Progenitor cell of endocrine pancreas (in vitro differentiated cells): ENCODE measurements around the gene EEF2KMT. TPM values are rescaled to one million over a fixed set of nuclear protein-coding genes. Genes with fewer than 3 reads are reported as not detected.
"Not testable (repeated sequence)": the region's sequence is repeated elsewhere in the genome, so short reads cannot be mapped to it uniquely, and the experiment has no call there.

Experiments
- DNase-seq: peaks from one replicate; pipeline ENCODE4 v3.0.0; 2021; ENCODE audit warnings: low spot score; ENCODE audit not compliant: unreplicated experiment
- H3K27ac Mint-ChIP-seq: 2 replicates; pipeline ENCODE4 v1.8.0; 2021; ENCODE audit warnings: mild to moderate bottlenecking, moderate library complexity, mixed read lengths
- H3K27me3 Mint-ChIP-seq: 2 replicates; pipeline ENCODE4 v1.8.0; 2021; ENCODE audit warnings: mixed read lengths
- H3K36me3 Mint-ChIP-seq: 2 replicates; pipeline ENCODE4 v1.8.0; 2022; ENCODE audit warnings: mixed read lengths; ENCODE audit not compliant: insufficient read depth
- H3K4me1 Mint-ChIP-seq: 2 replicates; pipeline ENCODE4 v1.8.0; 2021; ENCODE audit warnings: low read depth, mixed read lengths
- H3K4me3 Mint-ChIP-seq: 2 replicates; pipeline ENCODE4 v1.8.0; 2021; ENCODE audit warnings: low read depth, mild to moderate bottlenecking, moderate library complexity, mixed read lengths
- H3K9me3 Mint-ChIP-seq: 2 replicates; pipeline ENCODE4 v1.8.0; 2021; ENCODE audit warnings: low read depth, mixed read lengths
- CTCF ChIP-seq: fragments of 200-600 bp; sonication (generic); IDR thresholded peaks from one replicate; pipeline ENCODE4 v1.5.0; 2021; ENCODE audit warnings: antibody characterized with exemption, mild to moderate bottlenecking; ENCODE audit not compliant: unreplicated experiment
- total RNA-seq: library from RNA; stranded (reverse); gene quantifications from 2 replicates; pipeline ENCODE4 v1.2.1, GENCODE V29; 2021

EEF2KMT gene
- total RNA-seq, 1 donor from 2014 or later: 11.2 TPM

DNA sequence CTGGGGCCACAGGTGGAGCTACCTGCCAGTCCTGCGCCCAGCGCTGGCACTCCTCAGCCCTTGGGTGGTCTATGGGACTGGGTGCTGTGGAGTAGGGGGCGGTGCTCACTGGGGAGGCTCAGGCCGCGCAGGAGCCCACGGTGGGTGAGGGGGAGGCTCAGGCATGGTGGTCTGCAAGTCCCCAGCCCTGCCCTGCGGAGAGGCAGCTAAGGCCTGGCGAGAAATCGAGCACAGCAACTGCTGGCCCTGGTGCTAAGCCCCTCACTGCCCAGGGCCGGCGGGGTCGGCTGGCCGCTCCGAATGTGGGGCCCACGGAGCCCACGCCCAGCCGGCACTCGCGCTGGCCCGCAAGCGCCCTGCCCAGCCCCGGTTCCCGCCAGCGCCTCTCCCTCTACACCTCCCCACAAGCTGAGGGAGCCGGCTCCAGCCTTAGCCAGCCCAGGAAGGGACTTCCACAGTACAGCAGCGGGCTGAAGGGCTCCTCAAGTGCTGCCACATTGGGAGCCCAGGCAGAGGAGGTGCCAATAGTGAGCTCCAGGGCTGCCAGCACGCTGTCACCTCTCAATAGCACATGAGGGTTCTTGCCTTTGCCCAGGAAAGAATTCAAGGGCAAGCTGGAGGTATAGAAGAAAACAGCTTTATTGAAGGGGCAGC is 11.0 kb upstream of the EEF2KMT start:
- H3K9me3 Mint-ChIP-seq: peaks cover 4% of the 10 kb centered on the region
- DNase-seq: no peak
- TF ChIP-seq CTCF: no peak
- H3K4me3 Mint-ChIP-seq: no peak overlapping the region
- peaks cover 1% of the 10 kb centered on the region for H3K4me1 Mint-ChIP-seq
- H3K36me3 Mint-ChIP-seq: no peaks in the 10 kb centered on the region
- no peak overlapping the region for H3K27ac Mint-ChIP-seq
- no peaks in the 10 kb centered on the region for H3K27me3 Mint-ChIP-seq

DNA sequence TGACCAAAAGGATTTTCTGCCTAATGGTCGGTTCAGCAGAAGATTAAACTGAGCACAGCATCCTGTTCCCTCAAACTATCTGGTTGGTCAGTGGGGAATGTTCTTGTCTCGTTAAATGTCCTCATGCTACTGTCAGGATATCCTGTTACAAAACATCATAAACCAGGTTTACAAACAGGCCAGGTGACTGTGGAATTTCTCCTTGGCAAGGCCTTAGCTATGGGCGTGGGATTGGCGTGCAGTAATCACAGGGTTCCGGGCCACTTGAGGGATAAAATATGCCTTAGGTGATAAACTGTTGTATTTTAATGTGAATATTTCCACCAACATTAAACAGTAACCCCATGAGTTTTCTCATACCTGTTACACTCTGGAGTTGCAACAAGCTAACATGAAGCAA is 7.4 kb upstream of the EEF2KMT start:
- not testable (repeated sequence) for H3K4me1 Mint-ChIP-seq, H3K27ac Mint-ChIP-seq, H3K9me3 Mint-ChIP-seq, H3K27me3 Mint-ChIP-seq, DNase-seq, H3K36me3 Mint-ChIP-seq, H3K4me3 Mint-ChIP-seq

DNA sequence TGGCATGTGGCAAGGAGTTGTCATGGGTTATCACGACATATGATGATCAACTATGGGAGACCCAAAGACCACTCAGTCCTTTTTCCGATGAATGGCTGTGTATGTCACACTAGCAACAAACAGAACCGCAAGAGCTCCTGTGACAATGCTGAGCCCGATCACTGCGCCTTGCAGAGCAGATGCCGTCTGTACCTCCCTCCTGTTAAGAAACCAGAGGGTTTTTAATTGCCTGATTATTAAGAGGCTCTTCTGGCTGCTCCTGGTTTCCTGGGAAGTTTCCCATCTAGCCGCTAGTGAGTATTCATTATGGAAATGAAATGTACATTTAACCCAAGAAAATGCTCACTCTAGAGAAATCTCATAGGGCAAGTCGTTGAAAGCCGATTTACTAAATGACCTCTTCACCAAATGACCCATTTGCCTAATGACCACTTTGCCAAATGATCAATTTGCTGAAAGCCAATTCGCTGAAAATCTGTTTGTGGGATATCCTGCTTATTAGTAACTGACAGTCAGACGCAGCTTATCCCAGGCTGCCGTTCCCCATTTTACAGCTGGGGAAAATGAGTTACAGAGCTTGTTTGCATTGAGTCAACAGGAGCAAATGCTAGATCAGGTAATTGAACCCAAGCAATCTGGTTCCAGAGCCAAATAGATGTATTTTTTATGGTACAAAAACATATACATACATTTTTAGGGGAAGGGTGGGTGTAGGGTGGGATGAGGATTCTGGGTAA is 5.9 kb upstream of the EEF2KMT start:
- not testable (repeated sequence) for H3K36me3 Mint-ChIP-seq, H3K27me3 Mint-ChIP-seq, DNase-seq, H3K4me3 Mint-ChIP-seq, H3K4me1 Mint-ChIP-seq, H3K27ac Mint-ChIP-seq, H3K9me3 Mint-ChIP-seq

GRCh38 chr16:5099174-5099573 is 1.6 kb upstream of the EEF2KMT start:
- not testable (repeated sequence) for H3K27me3 Mint-ChIP-seq, H3K4me1 Mint-ChIP-seq, DNase-seq, H3K9me3 Mint-ChIP-seq, H3K36me3 Mint-ChIP-seq
- peak overlapping the region; percentile 84 for H3K4me3 Mint-ChIP-seq
- peak overlapping the region; percentile 88 for H3K27ac Mint-ChIP-seq

DNA sequence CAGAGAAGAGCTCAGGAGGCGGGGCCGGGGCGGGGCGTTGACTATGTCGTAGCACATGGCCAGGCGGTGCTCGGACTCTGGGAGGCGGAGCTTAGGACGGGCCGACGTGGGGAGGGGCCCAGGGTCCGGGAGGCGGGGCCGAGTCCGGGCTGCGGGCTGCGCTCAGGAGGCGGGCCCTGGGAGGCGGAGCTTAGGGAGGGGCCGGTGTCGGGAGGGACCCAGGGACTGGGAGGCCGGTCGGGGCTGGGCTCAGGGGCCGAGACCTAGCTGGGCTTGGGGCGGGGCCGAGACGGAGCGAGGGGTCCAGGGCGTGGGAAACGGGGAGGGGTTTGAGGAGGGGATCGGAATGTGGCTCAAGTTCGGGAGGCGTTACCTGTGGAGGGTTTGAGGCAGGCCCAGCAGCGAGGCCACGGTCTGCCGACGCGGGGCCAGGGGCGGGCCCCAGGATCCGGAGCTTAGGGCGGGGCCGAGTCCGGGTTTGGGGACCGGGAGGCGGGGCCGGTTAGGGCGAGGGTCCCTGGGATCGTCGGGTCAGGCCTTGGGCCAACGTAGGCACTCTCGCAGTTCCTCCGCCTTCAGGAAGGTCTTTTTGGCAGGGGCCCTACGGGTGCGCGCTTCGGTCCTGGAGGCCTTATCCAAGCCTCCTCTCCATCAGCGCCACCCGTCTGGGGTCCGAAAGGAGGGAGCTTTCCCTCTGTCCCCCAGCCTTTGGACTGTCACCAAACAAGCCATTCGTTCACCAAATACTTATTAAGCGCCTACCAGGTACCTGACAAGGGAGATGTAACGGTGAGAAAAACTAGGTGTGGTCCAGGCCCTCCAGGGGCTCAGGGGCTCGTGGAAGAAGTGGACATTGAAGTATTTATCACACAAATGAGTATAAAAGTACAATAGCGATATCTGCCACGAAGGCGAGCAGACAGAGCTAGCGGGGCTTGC is 895 bp upstream of the EEF2KMT start:
- H3K36me3 Mint-ChIP-seq, H3K4me1 Mint-ChIP-seq, H3K27me3 Mint-ChIP-seq, H3K9me3 Mint-ChIP-seq: not testable (repeated sequence)
- DNase-seq: peak; percentile 83
- Mint-ChIP-seq H3K27ac (peak overlapping the region; percentile 96), H3K4me3 (peak overlapping the region; percentile 87)

GRCh38 chr16:5097061-5097469 is 530 bp downstream of the EEF2KMT start:
- DNase-seq, H3K36me3 Mint-ChIP-seq, H3K9me3 Mint-ChIP-seq, H3K27me3 Mint-ChIP-seq: not testable (repeated sequence)
- Mint-ChIP-seq H3K4me3 (peak overlapping the region; percentile 87), H3K27ac (peak overlapping the region; percentile 80), H3K4me1 (peaks cover 13% of the 10 kb centered on the region)

DNA sequence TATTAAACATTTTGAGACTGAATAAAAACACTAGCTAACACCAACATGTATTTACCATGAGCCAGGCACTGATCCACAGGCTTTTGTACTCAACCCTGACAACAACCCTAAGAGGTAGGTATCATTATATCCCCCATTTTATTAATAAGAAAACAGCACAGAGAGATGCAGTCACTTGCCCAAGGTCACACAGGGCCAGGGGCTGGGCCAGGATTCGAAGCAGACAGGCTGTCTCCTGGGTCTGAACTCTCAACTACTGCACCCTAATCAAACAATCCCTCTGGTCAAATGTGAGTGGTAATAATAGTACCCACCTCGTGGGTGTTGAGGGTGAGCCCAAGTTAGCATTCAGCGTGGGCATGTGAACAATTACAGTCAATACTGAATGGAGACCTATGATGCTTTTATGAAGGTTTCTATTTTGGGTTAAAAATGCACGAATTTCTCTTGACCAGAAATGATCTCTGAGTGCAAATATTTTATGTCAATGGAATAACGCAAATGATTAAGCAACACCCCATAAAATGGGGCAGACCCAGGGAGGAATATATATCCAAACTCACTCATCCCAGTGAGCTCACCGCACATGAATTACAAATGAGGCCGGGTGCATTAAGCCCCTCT is 1.0 kb downstream of the EEF2KMT start:
- not testable (repeated sequence) for H3K27me3 Mint-ChIP-seq, H3K9me3 Mint-ChIP-seq, H3K36me3 Mint-ChIP-seq, DNase-seq
- peaks cover 13% of the 10 kb centered on the region for H3K4me1 Mint-ChIP-seq
- H3K27ac Mint-ChIP-seq: peak overlapping the region; percentile 80
- H3K4me3 Mint-ChIP-seq: peak overlapping the region; percentile 87
- TF ChIP-seq CTCF: peak; percentile 7

- H3K4me1 Mint-ChIP-seq: peaks cover 13% of the 10 kb centered on the region
- not testable (repeated sequence) for DNase-seq, H3K27me3 Mint-ChIP-seq, H3K27ac Mint-ChIP-seq, H3K9me3 Mint-ChIP-seq, H3K36me3 Mint-ChIP-seq, H3K4me3 Mint-ChIP-seq
Observed at GRCh38 chr16:5095145-5095830, 2.3 kb downstream of the EEF2KMT start.

DNA sequence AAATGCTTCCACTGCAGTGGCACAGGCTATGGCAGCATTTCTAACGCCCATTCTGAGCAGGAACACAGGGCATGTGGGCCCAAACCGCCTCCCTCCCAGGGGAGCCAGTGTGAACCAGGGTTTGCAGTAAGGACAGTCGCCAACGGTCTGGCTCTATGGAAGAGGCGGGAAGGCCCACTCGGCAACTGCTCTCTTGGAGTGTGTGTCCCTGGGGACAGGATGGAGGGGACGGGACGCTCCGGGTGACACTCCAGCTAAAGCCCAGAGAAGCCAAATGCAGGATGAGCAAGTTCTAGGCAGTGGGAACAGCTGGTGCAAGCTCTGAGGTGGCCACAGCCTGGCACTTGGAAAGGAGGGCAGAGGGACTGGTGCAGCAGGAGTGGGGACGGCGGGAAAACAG is 3.8 kb downstream of the EEF2KMT start:
- H3K27me3 Mint-ChIP-seq, DNase-seq, H3K4me3 Mint-ChIP-seq, H3K27ac Mint-ChIP-seq, H3K9me3 Mint-ChIP-seq, H3K36me3 Mint-ChIP-seq: not testable (repeated sequence)
- peaks cover 10% of the 10 kb centered on the region for H3K4me1 Mint-ChIP-seq

GRCh38 chr16:5093081-5093480 is 4.5 kb downstream of the EEF2KMT start:
- not testable (repeated sequence) for H3K27me3 Mint-ChIP-seq, H3K27ac Mint-ChIP-seq, H3K4me1 Mint-ChIP-seq, H3K4me3 Mint-ChIP-seq, H3K36me3 Mint-ChIP-seq, H3K9me3 Mint-ChIP-seq, DNase-seq
